ENCODE measurements around the gene RNF152. TPM values are rescaled to one million over a fixed set of nuclear protein-coding genes. Genes with fewer than 3 reads are reported as not detected.

The RNF152 gene
- total RNA-seq, 1 experiment from 2014 or later, result 22.9 TPM

- peaks cover 12% of the 10 kb centered on the region; the same call in 1 of the 2 replicates for H3K4me1 ChIP-seq
- peaks cover 20% of the 10 kb centered on the region for H3K36me3 ChIP-seq
These were observed 5.0 kb downstream of the RNF152 start for GRCh38 chr18:61887838-61888237.

GRCh38 chr18:61883547-61883946 lies 9.3 kb downstream of the RNF152 start:
- no peak overlapping the region for H3K4me3 ChIP-seq
- DNase-seq, result no peak
- no peaks in the 10 kb centered on the region for H3K4me1 ChIP-seq
- H3K27ac ChIP-seq, result no peak overlapping the region
- H3K36me3 ChIP-seq, result peaks cover 10% of the 10 kb centered on the region
- no peaks in the 10 kb centered on the region for H3K27me3 ChIP-seq
- H3K9me3 ChIP-seq (replicated peaks), result no peaks in the 10 kb centered on the region

More at GRCh38 chr18:61887838-61888237, 5.0 kb downstream of the RNF152 start:
- no peak for DNase-seq
- Histone ChIP-seq H3K4me3 (no peak overlapping the region), H3K27me3 (no peaks in the 10 kb centered on the region), H3K27ac (no peak overlapping the region), H3K9me3 (replicated peaks) (no peaks in the 10 kb centered on the region)

- DNase-seq, result no peak
- H3K9me3 ChIP-seq (replicated peaks), result no peaks in the 10 kb centered on the region
These were observed 10.4 kb downstream of the RNF152 start for GRCh38 chr18:61882296-61883004.

GRCh38 chr18:61876899-61877298 lies 15.9 kb downstream of the RNF152 start:
- DNase-seq, result no peak
- no peak overlapping the region for H3K4me3 ChIP-seq

More at GRCh38 chr18:61882296-61883004, 10.4 kb downstream of the RNF152 start:
- no peak overlapping the region for H3K4me3 ChIP-seq
- no peaks in the 10 kb centered on the region for H3K4me1 ChIP-seq
- peaks cover 2% of the 10 kb centered on the region for H3K36me3 ChIP-seq
- no peak overlapping the region for H3K27ac ChIP-seq
- no peaks in the 10 kb centered on the region for H3K27me3 ChIP-seq

GRCh38 chr18:61870151-61870550 lies 22.7 kb downstream of the RNF152 start:
- Histone ChIP-seq H3K4me1 (peaks cover 23% of the 10 kb centered on the region), H3K9me3 (replicated peaks) (no peaks in the 10 kb centered on the region), H3K27ac (peak overlapping the region; percentile 63), H3K4me3 (peak overlapping the region; percentile 23; the same call in 1 of the 2 replicates), H3K27me3 (no peaks in the 10 kb centered on the region), H3K36me3 (no peaks in the 10 kb centered on the region)
- peak; percentile 72 to 82 for DNase-seq

More at GRCh38 chr18:61876899-61877298, 15.9 kb downstream of the RNF152 start:
- no peaks in the 10 kb centered on the region for H3K4me1 ChIP-seq
- no peaks in the 10 kb centered on the region for H3K27me3 ChIP-seq
- no peak overlapping the region for H3K27ac ChIP-seq
- peaks cover 4% of the 10 kb centered on the region; the same call in 1 of the 2 replicates for H3K36me3 ChIP-seq
- H3K9me3 ChIP-seq (replicated peaks), result no peaks in the 10 kb centered on the region

- Histone ChIP-seq H3K9me3 (replicated peaks) (no peaks in the 10 kb centered on the region), H3K27ac (peak overlapping the region; percentile 63), H3K27me3 (no peaks in the 10 kb centered on the region), H3K36me3 (no peaks in the 10 kb centered on the region), H3K4me3 (peak overlapping the region; percentile 23; the same call in 1 of the 2 replicates), H3K4me1 (peaks cover 23% of the 10 kb centered on the region)
- DNase-seq, result no peak
These were observed 23.2 kb downstream of the RNF152 start for GRCh38 chr18:61869636-61870035.

GRCh38 chr18:61865466-61866175 lies 27.2 kb downstream of the RNF152 start:
- peak in 1 of 2 experiments; percentile 6 for DNase-seq
- Histone ChIP-seq H3K4me3 (no peak overlapping the region), H3K4me1 (peaks cover 20% of the 10 kb centered on the region), H3K9me3 (replicated peaks) (no peaks in the 10 kb centered on the region), H3K27me3 (no peaks in the 10 kb centered on the region), H3K36me3 (no peaks in the 10 kb centered on the region; the same call in 1 of the 2 replicates), H3K27ac (no peak overlapping the region)

- Histone ChIP-seq H3K27me3 (no peaks in the 10 kb centered on the region), H3K4me1 (peaks cover 6% of the 10 kb centered on the region; the same call in 1 of the 2 replicates), H3K9me3 (replicated peaks) (no peaks in the 10 kb centered on the region), H3K27ac (no peak overlapping the region), H3K36me3 (no peaks in the 10 kb centered on the region; the same call in 1 of the 2 replicates), H3K4me3 (no peak overlapping the region)
- DNase-seq, result no peak
These were observed 31.4 kb downstream of the RNF152 start for GRCh38 chr18:61861372-61861771.

GRCh38 chr18:61860302-61860701 lies 32.5 kb downstream of the RNF152 start:
- DNase-seq, result no peak
- no peaks in the 10 kb centered on the region; the same call in 1 of the 2 replicates for H3K36me3 ChIP-seq

GRCh38 chr18:61859113-61859512 lies 33.7 kb downstream of the RNF152 start:
- no peak overlapping the region for H3K4me3 ChIP-seq
- no peaks in the 10 kb centered on the region; the same call in 1 of the 2 replicates for H3K36me3 ChIP-seq
- no peaks in the 10 kb centered on the region for H3K9me3 ChIP-seq (replicated peaks)
- no peak overlapping the region for H3K27ac ChIP-seq
- DNase-seq, result no peak
- H3K27me3 ChIP-seq, result no peaks in the 10 kb centered on the region
- no peaks in the 10 kb centered on the region for H3K4me1 ChIP-seq

More at GRCh38 chr18:61860302-61860701, 32.5 kb downstream of the RNF152 start:
- Histone ChIP-seq H3K27me3 (no peaks in the 10 kb centered on the region), H3K27ac (no peak overlapping the region), H3K4me3 (no peak overlapping the region), H3K9me3 (replicated peaks) (no peaks in the 10 kb centered on the region), H3K4me1 (no peaks in the 10 kb centered on the region)

- Histone ChIP-seq H3K4me3 (no peak overlapping the region), H3K9me3 (replicated peaks) (no peaks in the 10 kb centered on the region), H3K27ac (no peak overlapping the region), H3K27me3 (no peaks in the 10 kb centered on the region), H3K4me1 (no peaks in the 10 kb centered on the region), H3K36me3 (no peaks in the 10 kb centered on the region; the same call in 1 of the 2 replicates)
- DNase-seq, result no peak
These were observed 36.1 kb downstream of the RNF152 start for GRCh38 chr18:61856678-61857077.

- Histone ChIP-seq H3K36me3 (no peaks in the 10 kb centered on the region; the same call in none of the 2 replicates), H3K4me3 (no peak overlapping the region), H3K4me1 (no peaks in the 10 kb centered on the region), H3K9me3 (replicated peaks) (no peaks in the 10 kb centered on the region), H3K27ac (no peak overlapping the region), H3K27me3 (no peaks in the 10 kb centered on the region)
- no peak for DNase-seq
These were observed 37.1 kb downstream of the RNF152 start for GRCh38 chr18:61855449-61856378.

GRCh38 chr18:61854578-61855448 lies 38.0 kb downstream of the RNF152 start:
- peaks cover 4% of the 10 kb centered on the region for H3K36me3 ChIP-seq
- no peak for DNase-seq

More at GRCh38 chr18:61854578-61855448, 38.0 kb downstream of the RNF152 start:
- no peaks in the 10 kb centered on the region for H3K9me3 ChIP-seq (replicated peaks)
- no peak overlapping the region for H3K27ac ChIP-seq
- H3K4me1 ChIP-seq, result no peaks in the 10 kb centered on the region
- no peaks in the 10 kb centered on the region for H3K27me3 ChIP-seq
- H3K4me3 ChIP-seq, result no peak overlapping the region
